CD1c-positive myeloid dendritic cell (primary cell): Measurements from ENCODE around the gene NLGN1.

ENCODE experiments used
- DNase-seq: peaks from one replicate; pipeline ENCODE4 v3.0.0-alpha.2; 2016; ENCODE audit errors: extremely low spot score

The NLGN1 gene

DNA sequence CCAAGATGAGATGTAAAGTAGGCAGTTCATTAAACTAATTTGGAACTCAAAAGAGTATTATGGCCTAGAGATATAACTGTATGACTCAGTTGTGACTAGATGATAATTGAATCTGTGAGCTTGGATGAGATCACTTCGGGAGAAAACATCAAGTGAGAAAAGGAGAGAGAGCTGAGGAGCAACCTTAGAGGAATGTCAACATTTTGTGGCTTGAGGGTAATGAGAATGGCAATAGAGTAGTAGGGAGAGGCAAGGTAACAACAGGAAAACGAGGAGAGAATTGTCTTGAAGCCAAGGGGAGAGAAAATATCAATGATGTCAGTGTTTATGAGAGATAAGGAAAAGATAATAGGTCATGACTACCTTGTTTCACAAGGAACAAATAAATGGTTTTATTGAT, 580.2 kb downstream of the NLGN1 start:
- DNase-seq, result no peak

DNA sequence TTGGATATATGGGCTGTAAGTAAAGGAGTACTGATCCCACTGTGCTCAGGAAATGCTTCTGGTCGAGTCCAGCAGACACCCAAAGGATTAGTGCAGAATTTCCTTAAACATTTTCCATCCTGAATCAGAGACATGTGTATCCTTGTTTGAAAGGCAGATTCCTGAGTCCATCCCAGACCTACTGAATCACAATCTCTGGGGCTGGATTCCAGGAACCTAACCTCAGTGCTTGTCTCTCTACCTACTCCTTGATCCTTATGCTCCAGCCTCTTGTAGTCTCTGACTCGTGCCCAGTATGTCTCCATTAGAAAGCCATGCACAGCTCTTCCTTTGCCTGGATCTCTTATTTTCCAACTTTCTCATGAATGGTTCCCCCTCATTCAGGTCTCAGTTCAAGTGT, 585.8 kb downstream of the NLGN1 start:
- no peak for DNase-seq

DNA sequence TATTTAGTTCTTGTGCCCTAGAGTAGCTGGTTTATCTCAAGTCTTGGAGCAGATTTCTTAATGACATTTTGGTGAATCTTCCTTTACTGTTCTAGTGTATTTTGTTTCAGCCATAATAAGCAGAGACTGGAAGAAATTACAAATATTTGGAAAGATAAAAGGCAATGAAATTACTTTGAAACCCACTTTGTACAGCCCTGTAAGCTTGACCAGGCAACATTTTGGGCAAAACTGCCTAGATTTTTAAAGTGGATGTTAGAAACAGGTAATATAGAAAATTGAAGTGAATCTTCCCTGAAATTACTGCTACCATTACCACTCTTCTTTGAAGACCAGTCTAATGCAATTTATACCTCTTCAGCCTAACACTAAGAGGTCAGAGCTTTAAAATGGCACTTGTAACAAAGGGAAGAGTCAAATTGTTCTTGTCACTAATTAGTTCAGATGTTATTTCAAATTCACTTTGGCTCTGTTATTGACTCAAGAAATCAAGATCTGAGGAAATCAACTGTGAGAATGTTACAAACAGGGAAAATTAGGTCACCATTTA, 589.4 kb downstream of the NLGN1 start:
- DNase-seq, result no peak

DNA sequence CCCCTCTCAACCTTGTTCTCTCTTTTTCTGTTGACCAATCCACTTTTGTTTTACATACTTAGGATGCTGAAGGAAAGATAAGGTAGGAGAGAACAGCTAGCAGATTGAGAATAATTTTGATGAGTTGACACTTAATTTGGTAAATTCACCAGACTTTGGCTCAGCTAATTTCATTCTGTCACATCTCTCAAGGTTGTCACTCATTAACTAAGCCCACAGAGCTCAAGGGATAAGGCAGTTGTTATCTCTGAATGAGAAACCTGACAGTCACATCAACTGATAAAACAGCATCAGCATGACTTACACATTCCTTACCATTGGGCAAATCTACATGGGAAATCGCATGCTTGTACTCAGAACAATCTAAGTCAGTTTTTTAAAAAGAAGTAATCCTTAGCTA, 591.4 kb downstream of the NLGN1 start:
- no peak for DNase-seq

- no peak for DNase-seq
These were observed 594.9 kb downstream of the NLGN1 start for GRCh38 chr3:173992416-173992815.

- no peak for DNase-seq
These were observed 595.8 kb downstream of the NLGN1 start for GRCh38 chr3:173993299-173993698.

- no peak for DNase-seq
These were observed 603.1 kb downstream of the NLGN1 start for GRCh38 chr3:174000675-174001074.

- DNase-seq, result no peak
These were observed 605.0 kb downstream of the NLGN1 start for GRCh38 chr3:174002543-174002942.

DNA sequence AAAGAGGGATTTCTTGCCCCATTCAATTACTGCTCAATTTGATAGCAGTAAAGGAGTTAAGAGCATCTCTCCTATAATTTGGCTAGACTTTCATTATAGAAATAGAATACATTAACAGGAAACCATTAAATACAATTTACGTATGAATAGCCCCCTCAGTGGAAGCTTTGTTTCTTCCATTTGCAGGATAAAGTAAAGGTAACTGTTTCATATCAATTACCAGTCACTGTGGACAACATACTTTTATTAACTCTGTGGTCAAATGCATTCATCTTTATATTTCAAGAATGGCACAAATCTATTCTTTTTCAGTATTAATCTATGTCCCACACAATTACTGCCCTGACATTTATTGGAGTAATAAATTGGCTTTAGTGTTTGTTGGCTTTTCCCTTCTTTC, 613.4 kb downstream of the NLGN1 start:
- DNase-seq, result no peak

DNA sequence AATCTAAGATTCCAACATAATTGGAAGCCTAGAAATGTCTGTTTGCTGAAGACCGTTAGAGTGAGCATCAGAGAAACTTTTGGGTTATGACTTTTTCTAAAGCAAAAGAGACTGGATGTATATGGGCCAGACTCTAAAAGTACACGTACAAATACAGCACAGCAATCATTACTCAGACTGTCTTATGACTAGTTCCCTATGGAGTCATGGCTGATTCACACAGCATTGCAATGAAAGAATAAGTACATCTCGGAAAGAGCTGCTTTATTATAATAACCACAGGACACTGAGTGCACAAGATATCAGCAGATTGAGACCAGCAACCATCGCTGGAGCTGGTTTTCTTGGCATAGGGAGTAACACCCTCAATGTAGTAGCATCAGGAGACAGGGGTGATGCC, 618.6 kb downstream of the NLGN1 start:
- no peak for DNase-seq

DNA sequence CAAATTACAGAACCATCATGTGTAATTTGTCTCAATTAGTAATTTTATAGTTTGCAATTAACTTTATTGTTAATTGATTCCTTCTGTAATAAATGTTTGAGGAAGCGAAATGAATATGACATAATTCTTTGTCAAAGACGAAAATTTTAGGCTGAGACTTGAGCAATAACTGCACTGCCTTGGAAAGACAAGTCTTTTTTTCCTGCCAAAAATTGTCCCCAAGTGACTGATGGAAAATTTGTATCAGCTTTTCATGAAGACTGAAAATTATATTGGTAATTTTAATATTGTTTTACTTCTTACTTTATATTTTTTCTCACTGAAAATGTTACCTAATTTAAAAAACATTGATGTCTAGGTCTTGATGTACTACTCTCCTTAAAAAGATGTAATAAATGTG, 622.6 kb downstream of the NLGN1 start:
- no peak for DNase-seq

GRCh38 chr3:174023421-174023820, 625.9 kb downstream of the NLGN1 start:
- DNase-seq, result no peak

DNA sequence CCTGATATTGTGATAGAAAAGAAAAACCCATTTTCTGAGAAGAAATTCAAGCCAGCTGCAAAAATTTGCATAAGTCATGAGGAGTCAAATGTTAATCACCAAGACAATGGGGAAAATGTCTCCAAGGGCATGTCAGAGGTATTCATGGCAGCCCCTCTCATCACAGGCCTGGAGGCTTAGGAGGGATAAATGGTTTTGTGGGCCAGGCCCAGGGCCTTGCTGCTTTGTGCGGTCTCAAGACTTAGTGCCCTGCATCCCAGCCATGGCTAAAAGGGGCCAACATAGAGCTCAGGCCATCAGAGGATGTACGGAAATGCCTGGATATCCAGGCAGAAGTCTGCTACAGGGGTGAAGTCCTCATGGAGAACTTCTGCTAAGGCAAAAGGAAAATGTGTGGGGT, 631.1 kb downstream of the NLGN1 start:
- no peak for DNase-seq

DNA sequence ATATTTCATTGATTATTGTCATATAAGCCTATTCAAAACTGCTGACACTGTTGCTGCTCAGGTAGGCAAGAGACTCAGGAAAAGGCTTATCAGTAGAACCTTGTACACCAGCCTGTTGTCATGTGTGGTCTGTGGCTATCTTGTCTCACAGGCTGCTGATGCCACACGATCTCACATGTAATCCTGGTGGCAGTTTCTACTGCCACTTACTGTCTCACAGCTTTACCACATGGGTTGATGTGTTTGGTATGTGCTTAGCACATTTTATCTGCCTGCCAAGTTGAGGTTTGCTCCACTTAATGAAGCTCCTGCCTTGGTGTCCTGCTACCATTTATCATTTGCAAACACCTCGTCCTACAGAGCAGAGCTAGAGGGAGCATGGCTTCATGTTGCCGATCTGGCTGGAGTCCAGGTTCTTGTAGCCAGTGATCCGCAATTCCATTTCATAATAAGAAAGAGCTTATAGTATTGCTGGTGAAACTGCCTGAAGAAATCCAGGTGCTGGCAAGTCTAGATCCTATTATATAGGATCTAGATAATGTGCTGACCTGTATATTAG, 637.9 kb downstream of the NLGN1 start:
- no peak for DNase-seq

GRCh38 chr3:174046311-174046710, 648.8 kb downstream of the NLGN1 start:
- no peak for DNase-seq

- no peak for DNase-seq
These were observed 651.9 kb downstream of the NLGN1 start for GRCh38 chr3:174049472-174049871.

DNA sequence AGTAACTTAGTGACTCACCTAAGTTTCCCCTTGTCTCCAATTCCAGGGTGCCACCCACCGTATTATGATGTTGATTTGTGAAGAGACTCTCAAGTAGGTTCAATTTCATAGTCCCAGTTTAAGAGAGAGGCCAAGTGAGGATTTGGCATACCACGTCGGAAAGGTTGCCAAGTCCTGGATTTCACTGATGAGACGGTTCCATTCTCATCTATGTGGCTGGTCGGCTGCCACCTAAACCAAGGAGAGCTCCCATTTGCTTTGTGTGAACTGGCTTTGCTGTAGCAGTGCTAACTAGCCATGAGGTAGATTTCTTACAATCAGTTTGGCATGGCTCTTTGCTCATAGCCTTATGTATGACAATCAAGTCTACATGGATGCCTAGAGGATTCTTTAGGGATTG, 653.6 kb downstream of the NLGN1 start:
- DNase-seq, result no peak

GRCh38 chr3:174058804-174059203, 661.3 kb downstream of the NLGN1 start:
- no peak for DNase-seq

- DNase-seq, result no peak
These were observed 662.9 kb downstream of the NLGN1 start for GRCh38 chr3:174060431-174060830.

GRCh38 chr3:174061162-174061561, 663.6 kb downstream of the NLGN1 start:
- DNase-seq, result no peak

GRCh38 chr3:174061731-174062130, 664.2 kb downstream of the NLGN1 start:
- DNase-seq, result no peak

DNA sequence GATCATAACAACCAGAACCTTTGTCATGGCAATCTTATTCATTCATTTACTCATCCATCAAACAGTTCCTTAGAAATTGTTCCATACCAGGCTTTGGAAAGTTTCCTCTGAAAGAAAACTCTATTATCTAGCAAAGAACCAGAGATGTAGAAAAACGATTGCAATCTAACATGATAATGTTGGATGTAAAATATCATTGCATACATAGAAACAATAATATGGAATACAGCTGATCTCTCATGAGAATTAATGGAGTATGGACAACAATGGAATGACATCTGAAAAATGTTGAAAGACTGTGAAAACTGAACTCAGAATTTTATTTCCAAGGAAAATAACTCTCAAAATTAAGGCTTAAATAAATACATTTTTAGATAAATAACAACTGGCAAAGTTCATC, 665.4 kb downstream of the NLGN1 start:
- DNase-seq, result no peak

DNA sequence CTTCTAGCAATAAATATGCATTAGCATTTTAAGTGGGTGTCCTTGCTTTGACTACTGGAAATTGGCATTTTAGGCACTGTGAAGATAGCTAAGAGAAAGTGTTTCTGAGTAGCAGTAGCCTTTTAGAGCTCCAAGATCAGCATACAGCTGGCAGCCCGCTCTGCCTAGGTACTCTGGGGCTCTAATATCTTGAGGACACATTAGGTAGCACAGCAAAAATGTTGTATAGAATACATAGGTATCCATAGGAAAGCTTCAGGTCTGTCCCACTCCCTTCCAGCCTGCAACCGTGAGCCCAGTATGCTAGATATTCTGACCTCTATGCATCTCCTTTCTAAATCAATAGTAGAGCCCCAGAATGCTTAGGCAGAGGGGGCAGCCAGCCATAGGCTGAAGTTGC, 670.5 kb downstream of the NLGN1 start:
- DNase-seq, result no peak

GRCh38 chr3:174072675-174073074, 675.1 kb downstream of the NLGN1 start:
- no peak for DNase-seq
